Ascending aorta (tissue), 2 donors: Measurements from ENCODE around the gene HOXB4. TPM values are rescaled to one million over a fixed set of nuclear protein-coding genes. Genes with fewer than 3 reads are reported as not detected.

Source experiments
- DNase-seq, 2 donors: peaks; one replicate each; pipeline ENCODE4 v3.0.0-alpha.2; 2019; ENCODE audit warnings: low spot score in 2 of 2
- H3K27ac ChIP-seq, 2 donors: fragments of 200-600 bp; sonication (generic); one replicate each; pipeline ENCODE4 v1.5.1; 2016 to 2017; ENCODE audit warnings: mild to moderate bottlenecking in 1 of 2
- H3K27me3 ChIP-seq: fragments of 200-600 bp; sonication (generic); one replicate; pipeline ENCODE4 v1.5.1; 2017
- H3K36me3 ChIP-seq, 2 donors: fragments of 200-600 bp; sonication (generic); one replicate each; pipeline ENCODE4 v1.5.1; 2016
- H3K4me1 ChIP-seq, 2 donors: fragments of 200-600 bp; sonication (generic); one replicate each; pipeline ENCODE4 v1.5.1; 2016 to 2017; ENCODE audit warnings: mild to moderate bottlenecking in 1 of 2
- H3K4me3 ChIP-seq, 2 donors: fragments of 200-600 bp; sonication (generic); one replicate each; pipeline ENCODE4 v1.5.1; 2016 to 2017; ENCODE audit warnings: mild to moderate bottlenecking in 1 of 2
- H3K9me3 ChIP-seq, 2 donors: fragments of 200-600 bp; sonication (generic); one replicate each; pipeline ENCODE4 v1.5.1; 2016
- intact Hi-C: fragments of 100-400 bp; cut with DNase I; formaldehyde crosslinking; loops from one replicate; pipeline ENCODE4 v1.15.1; 2023
- total RNA-seq: library from RNA; depleted of rRNA; stranded (reverse); fragments of >200 nt; gene quantifications from one replicate; pipeline ENCODE4 v1.1.0, GENCODE V29; 2016
- TF ChIP-seq, protein P1 (sequence below), 3 experiments: fragments of 200-600 bp in 2 of 3; fragments of 450-650 bp in 1 of 3; sonication (generic) in 2 of 3; IDR thresholded peaks; one replicate each; pipeline ENCODE4 v1.5.1; 2016 to 2019; ENCODE audit warnings: antibody characterized with exemption in 3 of 3, mild to moderate bottlenecking in 1 of 3, moderate library complexity in 1 of 3

Gene HOXB4
- total RNA-seq, 1 donor from 2014 or later, result 20.4 TPM

GRCh38 chr17:48567209-48567608 is 10.9 kb downstream of the HOXB4 start:
- TF ChIP-seq, protein P1, sequence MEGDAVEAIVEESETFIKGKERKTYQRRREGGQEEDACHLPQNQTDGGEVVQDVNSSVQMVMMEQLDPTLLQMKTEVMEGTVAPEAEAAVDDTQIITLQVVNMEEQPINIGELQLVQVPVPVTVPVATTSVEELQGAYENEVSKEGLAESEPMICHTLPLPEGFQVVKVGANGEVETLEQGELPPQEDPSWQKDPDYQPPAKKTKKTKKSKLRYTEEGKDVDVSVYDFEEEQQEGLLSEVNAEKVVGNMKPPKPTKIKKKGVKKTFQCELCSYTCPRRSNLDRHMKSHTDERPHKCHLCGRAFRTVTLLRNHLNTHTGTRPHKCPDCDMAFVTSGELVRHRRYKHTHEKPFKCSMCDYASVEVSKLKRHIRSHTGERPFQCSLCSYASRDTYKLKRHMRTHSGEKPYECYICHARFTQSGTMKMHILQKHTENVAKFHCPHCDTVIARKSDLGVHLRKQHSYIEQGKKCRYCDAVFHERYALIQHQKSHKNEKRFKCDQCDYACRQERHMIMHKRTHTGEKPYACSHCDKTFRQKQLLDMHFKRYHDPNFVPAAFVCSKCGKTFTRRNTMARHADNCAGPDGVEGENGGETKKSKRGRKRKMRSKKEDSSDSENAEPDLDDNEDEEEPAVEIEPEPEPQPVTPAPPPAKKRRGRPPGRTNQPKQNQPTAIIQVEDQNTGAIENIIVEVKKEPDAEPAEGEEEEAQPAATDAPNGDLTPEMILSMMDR (IDR thresholded peaks at IDR 0.05), result no peak
- DNase-seq, result no peak
- H3K4me1 ChIP-seq, result peaks cover 2 to 74% of the 10 kb centered on the region in 2 donors
- peak overlapping the region; percentile 58 to 97 for H3K27ac ChIP-seq
- no peaks in the 10 kb centered on the region for H3K9me3 ChIP-seq
- H3K4me3 ChIP-seq, result no peak overlapping the region
- intact Hi-C loops, result no loop called here
- no peaks in the 10 kb centered on the region for H3K27me3 ChIP-seq
- H3K36me3 ChIP-seq, result no peaks in the 10 kb centered on the region

DNA sequence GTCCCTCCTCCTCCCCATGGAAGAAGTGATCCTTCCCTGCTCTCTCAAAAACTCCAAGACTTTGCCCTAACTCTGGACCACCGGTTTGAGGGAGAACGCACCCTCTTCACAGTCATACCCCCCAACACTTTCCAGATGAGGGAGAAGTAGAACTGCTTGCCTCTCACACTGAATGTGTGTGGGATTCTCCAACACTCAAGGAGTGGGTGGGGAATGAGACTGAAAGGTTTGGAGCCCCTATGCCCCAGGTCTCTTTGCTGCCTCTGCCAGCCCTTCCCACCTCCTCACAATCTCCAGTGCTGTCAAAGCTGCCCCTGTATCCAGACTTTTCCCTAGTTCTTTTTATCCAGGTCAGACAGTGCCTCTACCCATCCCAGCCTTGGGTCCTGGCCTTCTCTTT is 11.4 kb downstream of the HOXB4 start:
- peaks cover 2 to 74% of the 10 kb centered on the region in 2 donors for H3K4me1 ChIP-seq
- H3K9me3 ChIP-seq, result no peaks in the 10 kb centered on the region
- no peaks in the 10 kb centered on the region for H3K27me3 ChIP-seq
- no peak for DNase-seq
- H3K27ac ChIP-seq, result peak overlapping the region; percentile 58 to 97
- no peaks in the 10 kb centered on the region for H3K36me3 ChIP-seq
- H3K4me3 ChIP-seq, result no peak overlapping the region
- intact Hi-C loops, result no loop called here
- TF ChIP-seq, protein P1 (IDR thresholded peaks at IDR 0.05), result no peak

DNA sequence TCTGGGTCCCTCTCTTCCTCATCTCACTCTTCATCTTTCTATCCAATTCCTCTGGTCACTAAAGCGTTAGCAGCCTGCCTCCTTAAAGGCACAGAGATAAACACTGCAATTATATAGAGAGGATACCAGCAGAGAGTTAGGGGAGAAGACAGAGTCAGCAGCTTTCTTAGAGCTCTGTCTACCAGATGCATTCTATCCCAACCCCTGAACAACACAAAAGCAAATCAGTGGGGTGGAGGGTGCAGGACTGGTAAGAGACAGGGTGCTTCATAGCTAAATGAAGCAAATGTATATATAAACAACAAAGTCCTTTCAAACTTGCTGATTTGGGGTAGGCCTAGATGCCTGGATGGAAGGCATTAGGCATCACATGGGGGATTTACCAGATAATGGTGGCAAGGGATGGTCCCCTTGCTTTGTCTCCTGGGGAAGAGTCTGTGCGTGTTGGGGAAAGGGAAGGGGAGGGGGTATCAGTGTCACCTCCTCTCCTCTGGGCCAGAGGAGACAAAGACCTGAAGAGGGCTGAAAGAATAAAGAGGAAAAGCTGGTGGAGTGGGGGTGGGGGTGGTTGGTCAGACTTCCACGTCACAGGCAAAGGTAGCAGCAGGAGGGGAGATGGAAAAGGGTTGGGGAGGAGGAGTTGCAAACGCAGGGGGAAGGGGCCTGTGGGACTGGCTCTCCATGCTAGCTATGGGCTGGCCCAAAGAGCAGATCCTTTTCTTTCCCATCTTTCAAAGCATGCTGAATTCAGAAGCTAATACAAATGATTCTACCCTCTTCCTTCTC is 12.0 kb downstream of the HOXB4 start:
- Histone ChIP-seq H3K4me3 (no peak overlapping the region), H3K9me3 (no peaks in the 10 kb centered on the region), H3K27ac (peak overlapping the region; percentile 74 to 97), H3K27me3 (no peaks in the 10 kb centered on the region), H3K4me1 (peaks cover 2 to 73% of the 10 kb centered on the region in 2 donors), H3K36me3 (no peaks in the 10 kb centered on the region)
- TF ChIP-seq, protein P1 (IDR thresholded peaks at IDR 0.05), result no peak
- DNase-seq, result no peak
- intact Hi-C loops, result no loop called here

DNA sequence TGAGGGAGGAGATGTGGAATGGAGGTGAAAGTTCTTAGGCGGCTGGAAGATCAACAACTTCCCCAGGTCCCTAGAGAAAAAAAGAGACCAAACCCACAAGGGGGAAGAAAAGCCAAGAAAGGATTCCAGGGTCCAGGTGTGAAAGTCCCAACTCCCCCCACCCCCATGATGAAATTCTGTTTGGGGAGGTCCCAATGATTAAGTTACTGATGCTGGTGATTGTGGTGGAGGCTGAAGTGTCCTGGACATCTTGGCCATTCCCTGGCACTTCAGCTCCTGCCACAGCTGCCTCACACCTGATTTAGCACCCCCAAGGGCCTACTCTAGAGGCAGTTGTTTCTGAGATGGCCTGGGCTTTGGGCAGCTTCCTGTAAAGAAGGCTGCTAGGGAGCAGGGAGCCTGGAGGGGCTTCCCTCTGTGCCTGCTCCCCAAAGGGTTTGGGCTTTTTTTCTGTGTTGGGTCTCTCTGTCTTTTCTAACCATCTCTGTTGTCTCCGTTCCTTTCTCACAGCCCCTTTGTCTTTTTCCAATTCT is 13.1 kb downstream of the HOXB4 start:
- Histone ChIP-seq H3K4me1 (peaks cover 2 to 74% of the 10 kb centered on the region in 2 donors), H3K4me3 (peak overlapping the region; percentile 59 to 71), H3K27me3 (no peaks in the 10 kb centered on the region), H3K9me3 (no peaks in the 10 kb centered on the region), H3K27ac (peak overlapping the region; percentile 61 to 74), H3K36me3 (no peaks in the 10 kb centered on the region)
- TF ChIP-seq, protein P1 (IDR thresholded peaks at IDR 0.05), result no peak
- DNase-seq, result no peak
- intact Hi-C loops, result no loop called here

- Histone ChIP-seq H3K27ac (peak overlapping the region; percentile 61 to 74), H3K27me3 (no peaks in the 10 kb centered on the region), H3K4me3 (peak overlapping the region; percentile 59 to 71), H3K36me3 (no peaks in the 10 kb centered on the region), H3K4me1 (peaks cover 0 to 74% of the 10 kb centered on the region in 2 donors), H3K9me3 (no peaks in the 10 kb centered on the region)
- intact Hi-C loops, result no loop called here
- peak in 1 of 2 donors; percentile 68 for DNase-seq
- TF ChIP-seq, protein P1 (IDR thresholded peaks at IDR 0.05), result no peak
Measured at GRCh38 chr17:48564188-48565021, 13.7 kb downstream of the HOXB4 start.
